K562 treated with DMSO at 1 percent for 4 hours (cell line): ENCODE measurements around the gene RBBP6. TPM values are rescaled to one million over a fixed set of nuclear protein-coding genes. Genes with fewer than 3 reads are reported as not detected.

ENCODE experiments used
- total RNA-seq: library from RNA; unstranded; fragments of 300-600 nt; gene quantifications from 2 replicates; pipeline ENCODE4 v1.2.3, GENCODE V29; 2022; ENCODE audit not compliant: insufficient read depth

Gene RBBP6
- 31.4 and 40.5 TPM in 2 replicates for total RNA-seq

GRCh38 chr16:24539295-24539849 is at the start of gene RBBP6:
Gene RBBP6 (plus strand): TSS chr16:24539566. CDS start chr16:24540627, 1,061 bp downstream.

Other genes starting within 250 kb of the RBBP6 start
- 10.5 and 15.2 TPM in 2 replicates for gene TNRC6A, start 190.1 kb downstream of the RBBP6 start, total RNA-seq